CD1c-positive myeloid dendritic cell (primary cell): ENCODE results near the gene LLGL2.
"Not testable (repeated sequence)": the region's sequence is repeated elsewhere in the genome, so short reads cannot be mapped to it uniquely, and the experiment has no call there.

Source experiments
- DNase-seq: peaks from one replicate; pipeline ENCODE4 v3.0.0-alpha.2; 2016; ENCODE audit errors: extremely low spot score

Gene LLGL2

GRCh38 chr17:75570034-75570676 is 44.7 kb downstream of the LLGL2 start:
- no peak for DNase-seq

- DNase-seq = no peak
These were observed 45.3 kb downstream of the LLGL2 start for GRCh38 chr17:75570772-75571171.

- DNase-seq = peak; percentile 88
These were observed 45.8 kb downstream of the LLGL2 start for GRCh38 chr17:75571197-75571884.

- no peak for DNase-seq
These were observed 46.4 kb downstream of the LLGL2 start for GRCh38 chr17:75571885-75572215.

- DNase-seq = no peak
These were observed 47.4 kb downstream of the LLGL2 start for GRCh38 chr17:75572713-75573539.

- no peak for DNase-seq
These were observed 48.1 kb downstream of the LLGL2 start for GRCh38 chr17:75573540-75573957.

- no peak for DNase-seq
These were observed 48.5 kb downstream of the LLGL2 start for GRCh38 chr17:75573994-75574393.

- no peak for DNase-seq
These were observed 49.0 kb downstream of the LLGL2 start for GRCh38 chr17:75574404-75575036.

- no peak for DNase-seq
These were observed 49.7 kb downstream of the LLGL2 start for GRCh38 chr17:75575197-75575596.

GRCh38 chr17:75575728-75576127 is 50.2 kb downstream of the LLGL2 start:
- no peak for DNase-seq

- DNase-seq = no peak
These were observed 51.2 kb downstream of the LLGL2 start for GRCh38 chr17:75576661-75577060.

- peak; percentile 45 for DNase-seq
These were observed 55.7 kb downstream of the LLGL2 start for GRCh38 chr17:75581121-75581725.

- not testable (repeated sequence) for DNase-seq
These were observed 57.7 kb downstream of the LLGL2 start for GRCh38 chr17:75583197-75583596.

GRCh38 chr17:75584849-75585175 is 59.3 kb downstream of the LLGL2 start:
- DNase-seq = no peak

- peak; percentile 76 for DNase-seq
These were observed 62.4 kb downstream of the LLGL2 start, which contains the start of gene MYO15B for GRCh38 chr17:75587675-75588595. MYO15B (plus strand) TSS chr17:75587800; CDS start chr17:75588058, 258 bp downstream.

GRCh38 chr17:75588596-75589011 is 63.1 kb downstream of the LLGL2 start:
- DNase-seq = no peak

- DNase-seq = peak; percentile 94
These were observed 63.8 kb downstream of the LLGL2 start for GRCh38 chr17:75589012-75589918.

GRCh38 chr17:75589919-75590303 is 64.4 kb downstream of the LLGL2 start:
- DNase-seq = no peak

- no peak for DNase-seq
These were observed 64.8 kb downstream of the LLGL2 start for GRCh38 chr17:75590314-75590761.
